WTC11 (cell line): ENCODE results near the gene ARL6IP5.

Source experiments
- CTCF ChIP-seq: fragments of 200-600 bp; IDR thresholded peaks from 2 replicates; pipeline ENCODE4 v1.8.0; 2022; ENCODE audit warnings: antibody characterized with exemption
- ELF4 ChIP-seq: sonication (generic); formaldehyde crosslinking; IDR thresholded peaks from 2 replicates; pipeline ENCODE4 v1.8.1; 2022; ENCODE audit warnings: low read depth, mild to moderate bottlenecking, moderate library complexity, missing genetic modification reagents
- NFE2L1 ChIP-seq: sonication (generic); formaldehyde crosslinking; IDR thresholded peaks from 2 replicates; pipeline ENCODE4 v1.8.1; 2023; ENCODE audit warnings: missing genetic modification reagents

- no peak for TF ChIP-seq ELF4
- TF ChIP-seq CTCF: no peak
- no peak for TF ChIP-seq NFE2L1 (CRISPR knock-in tag)
Observed at GRCh38 chr3:69105320-69105719, 20.6 kb downstream of the ARL6IP5 start.
